Breast epithelium (tissue), 3 donors: ENCODE data around the gene CDH13.

Experiments
- POLR2A ChIP-seq: fragments of 450-650 bp; IDR thresholded peaks from one replicate; pipeline ENCODE4 v1.6.1; 2016; ENCODE audit warnings: antibody characterized with exemption, mild to moderate bottlenecking, moderate library complexity
- POLR2AphosphoS5 ChIP-seq, 3 donors: sonication (generic); formaldehyde crosslinking; IDR thresholded peaks; one replicate each; pipeline ENCODE4 v1.6.1; 2017; ENCODE audit warnings: antibody characterized with exemption in 3 of 3
- TF ChIP-seq, protein P1 (sequence below), 3 donors: fragments of 450-650 bp; IDR thresholded peaks; one replicate each; pipeline ENCODE4 v1.5.1; 2016 to 2017; ENCODE audit warnings: antibody characterized with exemption in 3 of 3, mild to moderate bottlenecking in 3 of 3, moderate library complexity in 3 of 3

DNA sequence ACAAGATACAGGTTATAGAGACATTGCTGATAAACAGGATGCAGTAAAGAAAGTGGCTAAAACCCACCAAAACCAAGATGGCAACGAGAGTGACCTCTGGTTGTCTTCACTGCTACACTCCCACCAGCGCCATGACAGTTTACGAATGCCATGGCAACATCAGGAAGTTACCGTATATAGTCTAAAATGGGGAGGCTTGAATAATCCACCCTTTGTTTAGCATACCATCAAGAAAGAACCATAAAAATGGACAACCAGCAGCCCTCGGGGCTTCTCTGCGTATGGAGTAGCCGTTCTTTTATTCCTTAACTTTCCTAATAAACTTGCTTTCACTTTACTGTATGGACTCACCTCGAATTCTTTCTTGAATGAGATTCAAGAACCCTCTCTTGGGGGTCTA is 21.7 kb upstream of the CDH13 start:
- no peak for TF ChIP-seq POLR2AphosphoS5 (IDR thresholded peaks at IDR 0.05)
- TF ChIP-seq, protein P1, sequence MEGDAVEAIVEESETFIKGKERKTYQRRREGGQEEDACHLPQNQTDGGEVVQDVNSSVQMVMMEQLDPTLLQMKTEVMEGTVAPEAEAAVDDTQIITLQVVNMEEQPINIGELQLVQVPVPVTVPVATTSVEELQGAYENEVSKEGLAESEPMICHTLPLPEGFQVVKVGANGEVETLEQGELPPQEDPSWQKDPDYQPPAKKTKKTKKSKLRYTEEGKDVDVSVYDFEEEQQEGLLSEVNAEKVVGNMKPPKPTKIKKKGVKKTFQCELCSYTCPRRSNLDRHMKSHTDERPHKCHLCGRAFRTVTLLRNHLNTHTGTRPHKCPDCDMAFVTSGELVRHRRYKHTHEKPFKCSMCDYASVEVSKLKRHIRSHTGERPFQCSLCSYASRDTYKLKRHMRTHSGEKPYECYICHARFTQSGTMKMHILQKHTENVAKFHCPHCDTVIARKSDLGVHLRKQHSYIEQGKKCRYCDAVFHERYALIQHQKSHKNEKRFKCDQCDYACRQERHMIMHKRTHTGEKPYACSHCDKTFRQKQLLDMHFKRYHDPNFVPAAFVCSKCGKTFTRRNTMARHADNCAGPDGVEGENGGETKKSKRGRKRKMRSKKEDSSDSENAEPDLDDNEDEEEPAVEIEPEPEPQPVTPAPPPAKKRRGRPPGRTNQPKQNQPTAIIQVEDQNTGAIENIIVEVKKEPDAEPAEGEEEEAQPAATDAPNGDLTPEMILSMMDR (IDR thresholded peaks at IDR 0.05): no peak
- no peak for TF ChIP-seq POLR2A
